Measurements from ENCODE around the gene DNMT3A.
A peak's percentile ranks its signal among the peaks of the same experiment; 100 is the strongest.

The DNMT3A gene

DNA sequence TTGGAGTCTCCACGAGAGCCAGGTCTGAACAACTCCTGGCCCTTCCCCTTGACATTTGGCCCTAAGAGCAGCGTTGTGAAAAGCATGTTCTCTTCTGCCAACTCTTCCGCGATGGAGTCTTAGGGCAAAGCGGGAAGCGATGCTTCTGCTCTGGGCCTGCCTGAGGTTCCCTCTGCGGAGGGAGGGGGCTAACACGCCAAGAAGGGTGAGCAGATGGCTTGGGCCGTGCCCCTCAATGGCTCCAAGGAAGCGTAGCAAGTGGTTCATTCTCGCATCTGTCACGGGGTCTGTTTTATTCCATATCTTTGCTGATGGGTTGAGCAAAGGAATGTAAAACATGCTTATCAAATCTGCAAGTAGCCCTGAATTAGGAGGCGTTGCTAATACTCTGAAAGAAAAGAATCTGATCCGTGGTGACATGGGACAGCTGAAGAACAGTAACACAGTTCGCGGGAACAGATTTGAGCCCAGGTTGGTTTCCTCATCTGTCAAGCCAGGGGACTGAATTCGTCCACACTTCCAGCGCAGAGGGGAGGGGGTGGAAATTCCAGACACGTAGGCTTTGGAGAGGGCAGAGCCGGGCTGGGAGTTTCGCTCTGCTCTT, 38.0 kb downstream of the DNMT3A start:
- DNase-seq, result no peak

DNA sequence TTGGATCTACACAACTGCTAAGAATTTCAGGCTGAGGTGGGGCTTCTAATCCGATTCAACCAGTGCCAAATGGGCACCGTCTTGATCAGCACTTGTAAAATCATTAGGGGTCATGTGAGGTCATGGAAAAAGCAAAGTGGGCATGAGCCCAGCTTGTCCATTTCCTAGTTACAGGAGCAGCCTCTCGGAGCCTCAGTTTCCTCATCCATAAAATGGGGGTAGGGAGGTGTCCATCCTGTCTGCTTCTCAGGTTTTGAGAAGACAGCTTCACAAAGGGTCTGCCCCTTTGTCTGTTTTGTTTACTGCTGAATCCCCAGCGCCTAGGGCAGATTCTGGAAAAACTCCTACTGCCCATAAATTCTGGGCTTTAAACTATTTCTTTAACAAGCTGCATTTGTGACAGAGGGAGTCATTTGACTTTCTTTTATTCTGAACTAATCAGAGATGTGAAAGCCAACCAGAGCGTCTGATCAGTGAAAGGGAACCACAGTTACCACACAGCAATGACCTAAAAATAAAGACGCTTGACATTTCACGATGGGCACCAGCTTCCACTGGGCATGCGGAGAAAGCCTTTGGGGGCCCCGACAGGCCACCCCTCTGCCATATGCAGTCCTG, 38.9 kb downstream of the DNMT3A start:
- DNase-seq, result no peak

DNA sequence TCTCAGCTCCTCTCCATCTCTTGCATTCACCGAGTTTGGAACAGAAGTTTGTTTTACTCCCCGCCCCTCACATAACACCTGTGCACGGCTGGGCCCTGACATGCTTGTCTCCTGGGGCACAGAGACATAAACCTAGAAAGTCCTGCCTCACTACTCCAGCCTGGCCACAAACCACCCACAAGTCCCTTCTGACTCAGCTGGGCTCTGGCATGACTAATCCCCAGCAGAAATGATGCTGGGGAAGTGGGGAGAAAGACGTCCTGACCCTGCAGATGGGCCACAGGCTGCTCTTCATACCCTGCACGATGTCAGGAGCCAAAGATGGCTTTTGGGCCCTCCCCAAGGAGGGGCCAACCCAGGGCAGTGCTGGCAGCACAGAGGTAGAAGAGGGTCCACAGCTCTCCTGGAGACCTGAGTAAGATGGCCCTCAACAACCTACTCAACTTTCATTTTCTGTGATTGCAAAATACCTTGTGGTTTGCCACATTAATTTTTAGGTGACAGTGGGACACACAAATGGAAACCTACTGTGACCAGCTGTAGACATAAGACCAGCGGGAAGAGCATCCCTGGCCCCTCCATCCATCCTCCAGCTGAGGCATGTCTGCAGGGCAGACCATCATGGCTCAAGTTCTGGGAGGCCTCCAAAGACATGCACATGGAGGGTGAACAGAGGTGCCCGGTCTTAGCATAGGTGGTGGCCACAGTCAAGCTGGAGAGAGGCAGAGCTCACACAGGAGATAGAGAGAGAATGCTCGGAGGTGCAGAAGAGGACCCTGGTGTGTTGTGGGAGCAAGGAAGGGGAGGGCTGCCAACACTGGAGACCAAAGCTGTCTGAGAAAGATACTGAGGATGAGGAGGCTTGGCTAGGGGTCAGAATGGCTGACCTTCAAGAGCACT, 40.0 kb downstream of the DNMT3A start:
- peak; percentile 78 for DNase-seq

DNA sequence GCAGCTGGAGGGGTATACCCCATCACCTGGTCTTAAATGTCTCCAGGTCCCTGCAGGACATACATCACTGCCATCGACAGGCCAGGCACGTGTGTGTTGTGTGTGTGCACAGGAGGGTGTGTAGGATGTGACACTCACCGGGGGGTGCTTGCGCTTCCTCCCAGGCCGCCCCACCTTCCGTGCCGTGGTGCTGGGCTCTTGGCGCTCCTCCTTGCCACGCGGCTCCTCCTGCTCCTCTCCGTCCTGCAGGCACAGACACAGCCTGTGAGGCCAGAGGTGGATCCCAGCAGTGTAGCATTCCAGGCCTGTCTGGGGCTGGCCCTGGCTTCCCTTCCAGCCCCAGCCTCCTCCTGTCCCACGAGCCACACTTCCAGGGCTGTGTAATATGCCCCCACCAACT, 41.7 kb downstream of the DNMT3A start:
- no peak for DNase-seq

DNA sequence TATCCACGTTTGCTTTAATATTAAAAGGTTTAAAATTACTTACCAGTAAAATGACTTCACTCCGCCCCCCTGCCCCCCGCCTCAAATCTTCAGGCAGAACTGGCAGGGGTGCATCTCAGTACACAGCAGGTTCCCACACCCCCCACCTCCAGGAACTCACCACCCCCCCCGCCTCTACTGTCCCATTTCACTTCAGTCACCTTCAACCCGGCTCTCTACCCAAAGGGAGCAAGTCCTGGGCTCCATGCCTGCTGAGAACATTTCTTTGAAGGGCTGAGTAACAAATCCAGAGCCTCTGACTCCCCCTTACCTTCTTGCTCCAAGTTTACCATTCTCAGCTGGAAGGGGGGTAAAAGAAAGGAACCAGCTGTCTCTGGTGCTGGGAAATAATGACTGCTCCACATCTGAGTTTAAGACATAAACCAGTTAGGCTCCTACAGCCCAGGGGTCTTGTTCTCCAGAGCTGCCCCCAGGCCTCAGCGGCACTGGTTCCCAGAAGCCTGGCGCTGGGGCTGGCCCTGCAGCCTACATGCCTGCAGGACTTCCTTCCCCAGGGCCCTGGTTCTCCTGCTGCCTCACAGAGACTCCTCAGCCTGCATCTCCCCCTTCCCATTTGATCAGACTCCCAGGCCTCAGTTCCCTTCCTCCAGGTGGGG, 42.8 kb downstream of the DNMT3A start:
- no peak for DNase-seq

DNA sequence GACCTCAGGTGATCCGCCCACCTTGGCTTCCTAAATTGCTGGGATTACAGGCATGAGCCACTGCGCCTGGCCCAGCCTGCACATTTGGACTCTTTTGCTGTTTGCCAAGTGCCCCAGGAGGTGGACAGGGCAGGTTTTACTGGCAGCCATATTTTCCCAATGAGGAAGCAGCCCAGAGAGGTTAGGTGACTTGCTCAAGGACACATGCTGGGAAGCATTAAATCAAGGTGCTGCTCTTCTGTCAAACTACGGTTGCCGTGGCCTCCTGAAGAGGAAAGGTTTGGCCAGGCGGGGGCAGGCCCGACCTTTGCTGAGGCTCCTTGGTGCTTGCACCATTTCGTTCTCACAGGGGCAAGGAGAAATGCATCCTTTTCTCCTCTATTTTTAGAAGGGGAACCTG, 44.0 kb downstream of the DNMT3A start:
- DNase-seq, result no peak

DNA sequence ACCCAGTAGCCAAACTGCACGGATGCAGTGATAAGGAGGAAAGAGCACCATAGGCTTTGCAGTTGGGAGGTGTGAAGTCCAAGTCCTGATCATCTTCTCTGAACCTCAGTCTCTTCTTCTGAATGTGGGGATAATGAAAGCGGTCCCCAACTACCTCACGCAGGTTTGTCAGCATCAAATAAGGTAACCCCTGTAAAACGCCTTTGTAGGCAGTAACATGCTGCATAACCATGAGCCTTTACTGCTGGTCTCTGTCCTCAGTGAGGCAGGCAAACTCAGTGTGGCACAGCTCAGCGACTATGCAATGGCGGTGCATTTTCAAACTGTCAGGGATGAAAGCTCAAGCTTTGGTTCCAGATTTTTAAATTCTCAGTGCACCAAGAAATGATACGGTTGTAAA, 46.1 kb downstream of the DNMT3A start:
- DNase-seq, result no peak

DNA sequence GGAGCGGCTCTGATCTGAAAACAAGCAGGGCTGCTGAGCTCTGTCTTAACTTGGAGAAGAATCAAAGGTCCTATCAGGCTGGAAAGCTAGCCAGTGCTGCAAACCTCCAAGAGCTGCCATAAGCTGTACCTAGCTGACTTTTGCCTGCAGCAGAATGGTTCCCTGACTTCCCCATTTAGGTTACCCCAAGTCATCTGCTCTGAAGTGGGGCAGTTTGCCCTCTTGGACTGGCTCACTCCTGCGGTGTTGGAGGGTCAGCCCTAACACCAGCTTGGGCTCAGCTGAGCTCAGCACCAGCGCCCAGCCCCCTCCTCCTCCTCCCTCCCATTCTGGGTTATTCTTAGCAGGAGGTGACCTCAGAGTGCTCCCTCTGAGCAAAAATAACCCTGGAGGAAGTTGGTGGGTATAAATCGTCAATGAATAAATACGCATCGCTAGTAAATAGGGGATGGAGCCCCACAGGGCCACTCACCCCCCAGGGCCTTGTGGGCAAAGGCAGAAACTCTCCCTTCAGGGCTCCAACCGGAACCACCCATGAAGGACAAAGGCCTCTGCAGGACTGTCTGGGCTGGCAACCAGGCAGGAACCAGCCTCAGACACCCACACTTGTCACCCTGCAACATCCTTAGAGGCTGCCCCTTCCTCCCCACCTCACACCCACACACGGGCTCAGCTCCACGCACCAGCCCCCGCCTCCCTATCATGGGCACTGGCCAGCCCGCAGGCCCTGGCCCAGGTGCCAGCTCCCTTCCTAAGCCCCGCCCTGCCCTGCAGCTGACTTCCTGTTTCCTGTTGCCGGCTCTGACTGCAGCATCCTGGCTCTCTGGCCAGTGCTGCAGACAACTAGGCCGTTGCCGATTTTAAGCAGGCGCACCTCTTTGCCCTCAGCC, 46.9 kb downstream of the DNMT3A start:
- peak; percentile 86 for DNase-seq

DNA sequence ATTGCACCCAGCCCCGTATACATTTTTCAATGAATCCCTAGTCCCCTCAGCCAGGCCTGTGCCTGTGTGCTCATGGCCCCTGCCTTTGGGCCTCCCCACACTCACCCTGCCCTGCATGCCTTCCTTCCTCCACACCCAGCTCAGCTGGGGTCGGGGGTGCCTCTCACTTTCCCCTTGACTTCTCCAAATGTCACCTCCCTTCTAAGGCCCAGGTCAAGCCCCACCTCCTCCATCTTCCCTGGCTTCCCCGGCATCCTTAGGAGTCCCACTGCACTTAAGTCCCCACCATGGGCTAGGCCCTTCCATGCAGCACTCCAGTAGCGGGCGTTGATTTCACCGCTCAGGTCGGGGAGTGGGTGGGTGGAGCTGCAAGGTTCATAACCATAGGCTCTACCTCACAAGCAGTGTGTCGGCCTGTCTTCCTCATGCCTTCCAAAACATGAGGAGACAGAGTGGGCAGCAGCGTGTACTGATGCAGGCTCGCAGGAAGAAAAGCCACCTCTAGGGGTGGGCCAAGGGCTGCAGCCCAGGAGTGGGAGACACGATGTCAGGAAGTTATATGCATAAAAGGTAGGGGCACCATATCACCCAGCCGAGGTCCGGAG, 47.7 kb downstream of the DNMT3A start:
- DNase-seq, result peak; percentile 50

DNA sequence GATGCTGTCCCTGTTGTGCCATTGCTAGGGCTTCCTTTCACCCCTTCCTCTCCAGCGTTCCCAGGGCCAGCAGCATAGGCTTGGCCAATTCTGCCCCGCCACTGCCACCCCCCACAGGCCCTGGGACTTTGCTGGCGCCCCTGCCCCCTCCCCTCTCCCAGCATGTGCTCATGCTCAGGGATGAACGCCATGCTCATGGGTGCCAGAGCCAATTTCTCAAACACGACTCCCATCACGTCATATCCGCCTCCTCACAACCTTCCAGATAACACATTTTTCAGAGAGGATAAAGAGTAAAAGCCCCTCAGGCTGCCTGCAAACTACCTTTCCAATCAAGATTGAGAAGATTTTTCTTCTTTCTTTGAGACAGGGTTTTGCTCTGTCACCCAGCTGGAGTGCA, 48.6 kb downstream of the DNMT3A start:
- DNase-seq, result no peak

DNA sequence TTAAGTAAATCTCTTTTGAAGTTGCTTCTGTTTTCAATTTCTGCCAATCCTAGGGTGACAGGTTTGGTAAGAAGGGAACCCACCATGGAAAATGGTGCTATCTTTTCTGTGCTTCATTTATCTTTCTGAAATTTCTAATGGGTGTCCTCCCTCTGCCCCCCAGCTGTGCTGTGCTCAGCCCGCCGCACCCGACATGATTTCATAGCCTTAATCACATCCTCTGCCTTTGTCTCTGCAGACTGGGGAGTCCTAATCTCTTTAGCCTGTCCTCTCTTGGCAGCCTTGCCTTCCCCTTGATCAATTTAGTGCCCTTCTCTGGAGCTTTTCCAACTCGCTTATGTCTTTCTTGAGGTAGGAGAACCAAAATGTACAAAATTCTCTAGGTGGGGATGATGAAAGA, 49.3 kb downstream of the DNMT3A start:
- DNase-seq, result no peak

DNA sequence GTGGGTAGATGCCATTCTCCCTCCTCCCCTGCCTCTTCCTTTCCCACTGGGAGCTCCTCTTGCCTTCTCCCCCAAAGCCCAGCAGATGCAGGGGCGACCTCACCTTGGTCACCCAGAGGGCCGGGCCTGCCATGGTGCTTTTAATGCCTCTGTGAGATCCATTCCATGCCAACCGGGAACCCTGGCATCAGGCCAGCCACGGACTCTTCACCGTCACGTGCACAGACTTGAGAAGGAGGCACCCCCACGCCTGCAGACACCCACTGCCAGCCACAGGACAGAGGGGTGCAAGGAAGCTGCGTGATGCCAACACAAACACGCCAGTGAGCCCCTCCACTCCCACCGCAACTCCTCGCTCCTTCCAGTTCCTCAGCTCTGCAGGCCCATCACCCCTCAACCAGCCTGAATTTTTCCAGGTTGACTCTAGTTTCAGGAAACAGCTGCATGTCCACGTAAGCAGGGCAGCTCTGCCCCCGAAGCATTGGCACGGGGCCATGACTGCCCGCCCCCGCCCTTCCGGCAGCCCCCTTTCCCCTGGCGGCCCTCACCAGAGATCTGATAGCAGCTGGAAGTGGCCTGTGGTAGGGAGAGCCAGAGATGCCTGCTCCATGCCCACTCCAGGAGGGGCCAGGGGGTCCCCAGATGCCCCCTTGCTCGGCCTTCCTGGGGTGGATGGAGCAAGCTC, 50.8 kb downstream of the DNMT3A start:
- DNase-seq, result no peak

DNA sequence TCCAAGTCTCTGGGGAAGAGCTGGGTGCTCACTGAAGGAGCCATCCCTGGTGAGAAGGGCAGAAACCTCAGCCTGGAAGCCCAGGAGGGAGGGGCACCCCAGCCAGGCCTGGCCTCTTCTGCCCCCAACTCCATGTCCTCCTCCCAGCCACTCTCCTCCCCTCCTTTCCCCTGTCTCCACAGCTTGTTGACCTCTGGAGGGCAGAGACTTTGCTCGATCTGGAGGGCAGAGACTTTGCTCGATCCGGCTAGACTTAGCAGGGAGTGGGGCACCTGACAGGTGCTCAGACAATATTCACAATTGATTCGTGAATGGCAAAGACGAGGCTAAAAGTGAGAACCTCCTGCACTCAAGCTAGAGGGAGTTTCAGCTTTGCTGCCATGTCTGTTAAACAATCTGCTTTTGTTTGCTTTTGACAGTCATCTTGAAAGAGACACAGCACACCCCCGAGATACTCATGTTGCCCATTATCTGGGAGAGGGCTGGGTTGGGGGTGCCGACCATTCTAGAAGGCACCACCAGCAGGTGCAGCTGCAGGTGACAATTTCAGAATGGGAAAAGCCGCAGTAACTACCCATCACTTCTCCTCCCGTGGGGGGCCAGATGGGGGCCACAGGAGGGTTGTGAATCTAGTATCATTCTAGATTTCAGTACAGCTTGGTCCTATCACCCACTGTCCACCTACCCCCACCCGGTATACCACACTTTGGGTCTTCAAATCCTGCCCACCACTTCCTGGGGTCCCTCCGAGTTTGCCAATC, 54.8 kb downstream of the DNMT3A start:
- no peak for DNase-seq

DNA sequence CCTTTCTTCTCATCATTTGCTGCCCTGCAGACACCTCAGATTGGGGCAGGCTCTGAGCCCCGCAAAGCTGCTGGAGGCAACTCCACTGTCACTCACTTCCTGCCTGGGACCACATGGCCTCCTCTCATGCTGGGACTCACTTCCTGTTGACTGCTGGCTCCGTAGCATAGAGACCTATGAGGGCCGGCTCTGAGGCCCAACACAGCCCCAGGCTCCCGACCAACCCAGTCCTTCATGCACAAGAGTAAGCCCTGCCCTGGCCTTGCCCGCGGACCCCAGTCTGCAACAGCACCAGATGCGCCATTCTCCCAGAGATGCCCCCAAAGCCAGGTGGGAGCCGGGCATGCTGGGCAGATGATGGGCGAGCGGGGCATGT, 55.7 kb downstream of the DNMT3A start:
- DNase-seq, result peak; percentile 85

DNA sequence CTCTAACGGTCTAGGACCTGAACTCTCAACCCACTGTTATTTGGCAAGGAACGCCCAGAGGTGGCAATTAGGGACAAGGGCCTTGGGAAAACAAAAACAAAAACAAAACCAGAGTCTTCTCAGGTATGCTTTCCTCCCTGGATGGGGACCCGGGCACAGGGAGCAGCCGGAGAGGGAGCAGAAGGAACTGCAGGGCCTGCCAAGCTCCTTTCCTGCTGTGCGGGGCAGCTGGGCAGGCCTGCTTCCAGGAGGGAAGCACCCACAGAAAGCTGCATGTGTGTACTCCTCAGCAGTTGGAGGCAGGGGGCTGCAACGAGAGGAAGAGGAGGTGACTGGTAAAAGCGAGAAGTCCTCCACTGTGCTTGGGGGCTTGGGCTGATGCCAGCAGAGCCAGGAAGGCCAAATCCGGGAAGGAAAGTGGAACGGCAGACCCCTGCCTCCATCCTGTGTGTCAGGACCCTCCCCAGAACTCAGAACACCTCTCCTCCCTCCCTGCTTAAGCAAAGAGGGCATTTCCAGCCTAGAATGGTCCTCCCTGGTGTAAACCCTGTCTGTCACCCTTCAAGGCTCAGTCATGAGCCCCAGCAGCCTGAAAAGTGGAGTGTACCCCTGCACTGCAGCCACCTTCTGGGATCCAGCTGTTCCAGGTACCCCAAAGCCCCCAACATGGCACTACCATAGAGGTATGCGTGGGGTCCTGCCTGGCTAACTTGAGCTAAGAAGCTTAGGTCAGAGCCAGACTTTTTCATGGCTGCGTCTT, 56.3 kb downstream of the DNMT3A start:
- DNase-seq, result no peak

DNA sequence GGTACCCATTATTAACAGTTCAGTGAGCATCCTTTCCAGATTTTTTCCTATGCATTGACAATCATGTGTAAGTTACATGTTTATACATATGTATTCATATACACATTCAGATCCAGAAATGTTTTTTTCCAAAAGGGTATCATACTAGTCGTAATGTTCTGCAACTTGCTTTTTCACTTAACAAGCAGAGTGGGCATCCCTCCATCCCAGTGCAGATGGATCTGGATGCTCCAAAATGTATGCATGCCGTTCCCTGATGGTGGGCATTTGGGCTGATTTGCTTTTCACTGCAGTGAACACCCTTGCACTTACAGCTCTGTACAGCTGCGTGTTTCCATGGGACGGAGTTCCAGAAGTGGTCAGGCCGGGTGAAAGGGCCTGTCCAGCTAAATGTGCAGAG, 57.0 kb downstream of the DNMT3A start:
- no peak for DNase-seq

DNA sequence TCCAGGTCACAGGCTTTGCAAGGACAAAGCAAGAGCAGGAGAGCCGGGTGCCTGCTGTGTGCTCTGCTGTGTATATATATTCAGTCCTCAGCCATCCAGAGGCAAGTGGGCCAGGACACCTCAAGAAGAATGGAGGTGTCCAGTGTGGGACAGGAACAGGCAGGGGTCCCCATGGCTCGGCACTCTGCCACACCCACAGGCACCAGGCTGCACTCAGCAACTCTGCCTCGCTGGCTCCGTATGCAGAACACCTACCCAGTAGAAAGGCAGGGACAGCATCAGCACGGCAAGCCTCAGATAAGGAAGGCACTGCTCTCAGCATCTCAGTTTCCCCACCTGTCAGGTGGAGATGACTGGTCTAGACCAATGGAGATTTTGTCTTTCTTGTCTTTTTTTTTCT, 57.8 kb downstream of the DNMT3A start:
- no peak for DNase-seq

DNA sequence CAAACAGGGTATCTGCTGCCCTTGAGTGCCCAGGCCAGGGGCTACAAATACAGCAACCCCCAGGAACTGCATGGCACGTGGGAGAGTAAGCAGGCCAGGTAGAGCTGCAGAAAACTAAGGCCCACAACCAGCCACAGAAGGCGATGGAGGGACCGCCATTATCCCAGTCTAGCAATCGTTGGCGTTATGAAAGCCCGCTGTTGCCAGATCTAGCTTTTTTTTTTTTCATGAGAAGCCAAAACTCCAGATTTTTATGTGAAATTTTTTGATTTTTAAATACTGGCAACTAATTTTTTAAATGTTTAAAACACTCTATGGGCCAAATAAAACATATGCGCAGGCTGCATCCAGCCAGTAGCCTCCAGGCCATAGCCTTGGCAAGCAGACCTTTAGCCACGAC, 59.8 kb downstream of the DNMT3A start:
- DNase-seq, result no peak

DNA sequence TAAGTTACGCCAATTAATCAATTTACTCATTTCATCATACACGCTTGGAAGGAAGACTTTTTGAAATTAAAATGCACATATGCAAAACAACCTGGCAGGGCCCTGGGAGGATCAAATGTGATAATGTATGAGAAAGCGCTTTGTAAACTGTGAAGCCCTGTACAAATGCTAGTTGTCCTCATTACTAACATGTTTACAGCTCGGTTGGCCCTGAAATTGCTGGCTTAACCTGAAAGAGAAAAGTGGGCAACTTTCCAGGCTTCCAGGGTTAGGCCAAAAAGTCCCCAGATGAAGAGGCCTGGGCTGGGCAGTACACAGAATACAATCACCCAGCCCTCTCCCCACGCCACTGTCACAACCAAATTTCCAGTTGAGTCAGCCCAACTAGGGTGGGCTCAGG, 60.2 kb downstream of the DNMT3A start:
- no peak for DNase-seq

Data from CD4-positive, alpha-beta T cell treated with Interleukin-6 for 4 hours (primary cell).